ENCODE measurements around the gene CXCL6.

CXCL6 gene

GRCh38 chr4:73841243-73841925 lies 4.9 kb downstream of the CXCL6 start:
- in situ Hi-C loops (cut with MboI; ENCODE audit: low sequenced_read_pairs): no loop called here

- in situ Hi-C loops (cut with MboI; ENCODE audit: low sequenced_read_pairs): no loop called here
Observed at GRCh38 chr4:73842696-73843095, 6.2 kb downstream of the CXCL6 start.

GRCh38 chr4:73843369-73843768 lies 6.9 kb downstream of the CXCL6 start:
- in situ Hi-C loops (cut with MboI; ENCODE audit: low sequenced_read_pairs): no loop called here

GRCh38 chr4:73844345-73844744 lies 7.9 kb downstream of the CXCL6 start:
- in situ Hi-C loops (cut with MboI; ENCODE audit: low sequenced_read_pairs): no loop called here

- in situ Hi-C loops (cut with MboI; ENCODE audit: low sequenced_read_pairs): no loop called here
Observed at GRCh38 chr4:73844806-73845205, 8.3 kb downstream of the CXCL6 start.

GRCh38 chr4:73847526-73848182 lies 11.2 kb downstream of the CXCL6 start:
- in situ Hi-C loops (cut with MboI; ENCODE audit: low sequenced_read_pairs): no loop called here

GRCh38 chr4:73848183-73848777 lies 11.8 kb downstream of the CXCL6 start:
- in situ Hi-C loops (cut with MboI; ENCODE audit: low sequenced_read_pairs): no loop called here

- in situ Hi-C loops (cut with MboI; ENCODE audit: low sequenced_read_pairs): no loop called here
Observed at GRCh38 chr4:73850261-73850970, 13.9 kb downstream of the CXCL6 start.

GRCh38 chr4:73851293-73851692 lies 14.8 kb downstream of the CXCL6 start:
- in situ Hi-C loops (cut with MboI; ENCODE audit: low sequenced_read_pairs): no loop called here

GRCh38 chr4:73852771-73853170 lies 16.3 kb downstream of the CXCL6 start:
- in situ Hi-C loops (cut with MboI; ENCODE audit: low sequenced_read_pairs): no loop called here

- in situ Hi-C loops (cut with MboI; ENCODE audit: low sequenced_read_pairs): no loop called here
Observed at GRCh38 chr4:73853246-73853704, 16.8 kb downstream of the CXCL6 start, which contains the start of gene PF4V1. PF4V1 (plus strand) TSS chr4:73853296; CDS start chr4:73853363, 67 bp downstream.

GRCh38 chr4:73853718-73854473 lies 17.4 kb downstream of the CXCL6 start:
- in situ Hi-C loops (cut with MboI; ENCODE audit: low sequenced_read_pairs): no loop called here

GRCh38 chr4:73855406-73855805 lies 18.9 kb downstream of the CXCL6 start:
- in situ Hi-C loops (cut with MboI; ENCODE audit: low sequenced_read_pairs): no loop called here

GRCh38 chr4:73856518-73856917 lies 20.0 kb downstream of the CXCL6 start:
- in situ Hi-C loops (cut with MboI; ENCODE audit: low sequenced_read_pairs): no loop called here

- in situ Hi-C loops (cut with MboI; ENCODE audit: low sequenced_read_pairs): no loop called here
Observed at GRCh38 chr4:73859614-73860088, 23.2 kb downstream of the CXCL6 start.

- in situ Hi-C loops (cut with MboI; ENCODE audit: low sequenced_read_pairs): no loop called here
Observed at GRCh38 chr4:73860181-73860580, 23.7 kb downstream of the CXCL6 start.

GRCh38 chr4:73860917-73861316 lies 24.4 kb downstream of the CXCL6 start:
- in situ Hi-C loops (cut with MboI; ENCODE audit: low sequenced_read_pairs): no loop called here

- in situ Hi-C loops (cut with MboI; ENCODE audit: low sequenced_read_pairs): no loop called here
Observed at GRCh38 chr4:73862322-73862721, 25.8 kb downstream of the CXCL6 start.

GRCh38 chr4:73864365-73864764 lies 27.9 kb downstream of the CXCL6 start:
- in situ Hi-C loops (cut with MboI; ENCODE audit: low sequenced_read_pairs): no loop called here

GRCh38 chr4:73864961-73865360 lies 28.5 kb downstream of the CXCL6 start:
- in situ Hi-C loops (cut with MboI; ENCODE audit: low sequenced_read_pairs): no loop called here

Data from HL-60/S4 treated with phorbol 12-myristate 13-acetate at 8.2 ng/mL for 4 days and 3 days (cell line).